HG03097 (cell line): ENCODE data around the gene TMEM145.
"Not testable (repeated sequence)": the region's sequence is repeated elsewhere in the genome, so short reads cannot be mapped to it uniquely, and the experiment has no call there.

ENCODE experiments used
- ATAC-seq: cut with Tn5 transposase; IDR thresholded peaks from one replicate; pipeline ENCODE4 v1.9.1; 2021; ENCODE audit not compliant: unreplicated experiment, low FRiP score

Gene TMEM145

GRCh38 chr19:42333018-42333417, 19.9 kb downstream of the TMEM145 start:
- no peak for ATAC-seq

- ATAC-seq = no peak
These were observed 21.0 kb downstream of the TMEM145 start for GRCh38 chr19:42333975-42334696.

- no peak for ATAC-seq
These were observed 21.7 kb downstream of the TMEM145 start for GRCh38 chr19:42334697-42335373.

GRCh38 chr19:42335374-42335936, 22.3 kb downstream of the TMEM145 start:
- no peak for ATAC-seq

- ATAC-seq = no peak
These were observed 22.9 kb downstream of the TMEM145 start for GRCh38 chr19:42335971-42336370.

- not testable (repeated sequence) for ATAC-seq
These were observed 26.2 kb downstream of the TMEM145 start for GRCh38 chr19:42339126-42339860.

- ATAC-seq = not testable (repeated sequence)
These were observed 26.8 kb downstream of the TMEM145 start for GRCh38 chr19:42339922-42340321.

- ATAC-seq = no peak
These were observed 30.4 kb downstream of the TMEM145 start for GRCh38 chr19:42343344-42344110.

- ATAC-seq = no peak
These were observed 31.3 kb downstream of the TMEM145 start for GRCh38 chr19:42344336-42344893.

GRCh38 chr19:42345191-42345812, 32.2 kb downstream of the TMEM145 start:
- ATAC-seq = no peak

GRCh38 chr19:42348211-42348610, 35.1 kb downstream of the TMEM145 start:
- no peak for ATAC-seq

GRCh38 chr19:42349378-42350107, 36.4 kb downstream of the TMEM145 start:
- no peak for ATAC-seq

GRCh38 chr19:42350417-42350816, 37.3 kb downstream of the TMEM145 start:
- no peak for ATAC-seq

- ATAC-seq = no peak
These were observed 38.1 kb downstream of the TMEM145 start for GRCh38 chr19:42351079-42351735.

GRCh38 chr19:42352301-42353259, 39.5 kb downstream of the TMEM145 start:
- no peak for ATAC-seq

GRCh38 chr19:42353341-42354015, 40.4 kb downstream of the TMEM145 start:
- ATAC-seq = no peak

- ATAC-seq = no peak
These were observed 42.8 kb downstream of the TMEM145 start for GRCh38 chr19:42355896-42356295.
